Thoracic aorta (tissue), 2 donors: ENCODE measurements around the gene ATXN7L1. TPM values are rescaled to one million over a fixed set of nuclear protein-coding genes. Genes with fewer than 3 reads are reported as not detected.

Experiments
- ATAC-seq: fragments of 150-250 bp; one replicate; pipeline ENCODE4 v1.8.0; 2017; ENCODE audit warnings: low read depth; ENCODE audit not compliant: insufficient number of reproducible peaks, low FRiP score
- DNase-seq: peaks from one replicate; pipeline ENCODE4 v3.0.0-alpha.2; 2020; ENCODE audit warnings: low spot score
- H3K27ac ChIP-seq, 2 donors: fragments of 200-600 bp; sonication (generic); 1 replicate in 1 of 2; 2 replicates in 1 of 2; pipeline ENCODE4 v1.5.1; 2016; ENCODE audit warnings: mild to moderate bottlenecking in 2 of 2, moderate library complexity in 2 of 2
- H3K27me3 ChIP-seq: fragments of 200-600 bp; sonication (generic); replicated peaks from 2 replicates; pipeline ENCODE4 v1.6.0; 2016; ENCODE audit warnings: mild to moderate bottlenecking; ENCODE audit not compliant: insufficient read depth
- H3K36me3 ChIP-seq: fragments of 200-600 bp; sonication (generic); one replicate; pipeline ENCODE4 v1.5.1; 2016
- H3K4me1 ChIP-seq, 2 donors: fragments of 200-600 bp; sonication (generic); 1 replicate in 1 of 2; 2 replicates in 1 of 2; pipeline versions ENCODE4 v1.5.1 to v1.6.0; 2016; ENCODE audit warnings: low read depth in 2 of 2, mild to moderate bottlenecking in 1 of 2; ENCODE audit not compliant: control insufficient read depth in 1 of 2
- H3K4me3 ChIP-seq: fragments of 200-600 bp; sonication (generic); 2 replicates; pipeline ENCODE4 v1.5.1; 2016; ENCODE audit warnings: mild to moderate bottlenecking
- H3K9me3 ChIP-seq: fragments of 200-600 bp; sonication (generic); 2 replicates; pipeline ENCODE4 v1.5.1; 2016
- CTCF ChIP-seq: fragments of 200-600 bp; sonication (generic); IDR thresholded peaks from one replicate; pipeline ENCODE4 v1.5.1; 2019; ENCODE audit warnings: antibody characterized with exemption
- total RNA-seq, 2 donors: library from RNA; depleted of rRNA; stranded (reverse); fragments of >200 nt; gene quantifications; one replicate each; pipeline versions ENCODE4 v1.1.0 to v1.2.3, GENCODE V29; 2016

The ATXN7L1 gene
- total RNA-seq, 2 donors from 2014 or later, result 11.6 to 13.4 TPM

- no peaks in the 10 kb centered on the region for H3K27me3 ChIP-seq
Observed at GRCh38 chr7:105766421-105767073, 109.9 kb downstream of the ATXN7L1 start.

GRCh38 chr7:105765846-105766245 lies 110.6 kb downstream of the ATXN7L1 start:
- Histone ChIP-seq H3K27ac (no peak overlapping the region), H3K36me3 (no peaks in the 10 kb centered on the region), H3K27me3 (no peaks in the 10 kb centered on the region), H3K9me3 (no peaks in the 10 kb centered on the region), H3K4me1 (peaks cover 0 to 7% of the 10 kb centered on the region in 2 donors), H3K4me3 (no peak overlapping the region)
- ATAC-seq, result no peak
- TF ChIP-seq CTCF, result no peak
- no peak for DNase-seq

More at GRCh38 chr7:105766421-105767073, 109.9 kb downstream of the ATXN7L1 start:
- Histone ChIP-seq H3K4me3 (no peak overlapping the region), H3K9me3 (no peaks in the 10 kb centered on the region), H3K4me1 (peaks cover 0 to 7% of the 10 kb centered on the region in 2 donors), H3K27ac (no peak overlapping the region), H3K36me3 (no peaks in the 10 kb centered on the region)
- TF ChIP-seq CTCF, result no peak
- no peak for ATAC-seq
- DNase-seq, result no peak

- H3K9me3 ChIP-seq, result no peaks in the 10 kb centered on the region
- H3K36me3 ChIP-seq, result no peaks in the 10 kb centered on the region
- H3K27me3 ChIP-seq, result no peaks in the 10 kb centered on the region
- peaks cover 0 to 2% of the 10 kb centered on the region in 2 donors for H3K4me1 ChIP-seq
- H3K4me3 ChIP-seq, result no peak overlapping the region
- ATAC-seq (no peak), DNase-seq (no peak)
- TF ChIP-seq CTCF, result no peak
- H3K27ac ChIP-seq, result no peak overlapping the region
Observed at GRCh38 chr7:105764506-105764905, 111.9 kb downstream of the ATXN7L1 start.

GRCh38 chr7:105760551-105761447 lies 115.6 kb downstream of the ATXN7L1 start:
- no peak for ATAC-seq
- no peak for TF ChIP-seq CTCF
- Histone ChIP-seq H3K4me1 (no peaks in the 10 kb centered on the region), H3K27me3 (no peaks in the 10 kb centered on the region), H3K27ac (no peak overlapping the region), H3K9me3 (no peaks in the 10 kb centered on the region), H3K4me3 (no peak overlapping the region), H3K36me3 (no peaks in the 10 kb centered on the region)
- DNase-seq, result no peak
